Measurements from ENCODE around the gene CLN6. TPM values are rescaled to one million over a fixed set of nuclear protein-coding genes. Genes with fewer than 3 reads are reported as not detected.

CLN6 gene
- total RNA-seq, 1 donor from 2014 or later, result 29.0 TPM

DNA sequence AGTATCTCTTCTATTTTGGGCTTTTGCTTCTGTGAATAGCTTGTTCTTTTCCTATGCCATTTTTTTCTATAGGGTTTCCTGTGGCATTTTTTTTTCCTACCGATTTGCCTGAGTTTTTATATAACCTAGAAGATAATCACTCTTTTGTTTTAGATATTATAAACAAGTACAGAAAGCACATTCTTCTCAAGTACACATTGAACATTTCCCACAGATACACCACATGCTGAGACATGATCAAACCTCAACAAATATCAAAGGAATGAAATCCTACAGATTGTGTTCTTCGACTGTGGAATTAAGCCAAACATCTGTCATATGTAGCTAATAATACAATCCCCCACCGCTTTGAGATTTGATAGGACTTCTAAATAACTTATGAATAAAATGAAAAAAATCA lies 38.9 kb upstream of the CLN6 start:
- DNase-seq (ENCODE audit: low read depth), result no peak
- H3K27me3 ChIP-seq (ENCODE audit: control insufficient read depth, insufficient read depth, low read length), result no peaks in the 10 kb centered on the region
- no peaks in the 10 kb centered on the region for H3K36me3 ChIP-seq (ENCODE audit: control insufficient read depth, insufficient read depth, low read length)
- no peak for TF ChIP-seq CTCF (IDR thresholded peaks at IDR 0.05; ENCODE audit: insufficient read depth, low read length, poor library complexity, severe bottlenecking)
- H3K4me3 ChIP-seq (ENCODE audit: low read depth, low read length), result no peak overlapping the region

DNA sequence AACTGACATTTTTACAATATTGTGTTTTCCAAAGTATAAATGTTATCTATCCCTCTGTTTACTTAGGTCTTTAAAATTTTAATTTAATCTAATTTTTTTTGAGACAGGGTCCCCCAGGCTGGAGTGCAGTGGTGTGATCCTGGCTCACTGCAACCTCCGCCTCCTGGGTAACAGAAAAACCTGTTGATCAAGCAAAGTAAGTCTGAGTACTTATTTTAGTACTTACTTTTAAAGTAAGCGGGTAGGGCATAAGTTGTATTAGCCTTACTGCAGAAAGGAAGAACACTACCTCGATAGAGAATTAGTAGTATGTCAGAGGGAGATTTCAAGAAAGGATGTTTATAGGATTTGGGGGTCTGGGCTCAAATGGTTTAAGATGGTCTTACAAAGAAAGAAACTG lies 36.1 kb upstream of the CLN6 start:
- H3K27me3 ChIP-seq (ENCODE audit: control insufficient read depth, insufficient read depth, low read length), result no peaks in the 10 kb centered on the region
- H3K4me3 ChIP-seq (ENCODE audit: low read depth, low read length), result no peak overlapping the region
- DNase-seq (ENCODE audit: low read depth), result no peak
- H3K36me3 ChIP-seq (ENCODE audit: control insufficient read depth, insufficient read depth, low read length), result no peaks in the 10 kb centered on the region
- no peak for TF ChIP-seq CTCF (IDR thresholded peaks at IDR 0.05; ENCODE audit: insufficient read depth, low read length, poor library complexity, severe bottlenecking)

- H3K4me3 ChIP-seq (ENCODE audit: low read depth, low read length), result no peak overlapping the region
- no peak for TF ChIP-seq CTCF (IDR thresholded peaks at IDR 0.05; ENCODE audit: insufficient read depth, low read length, poor library complexity, severe bottlenecking)
- no peak for DNase-seq (ENCODE audit: low read depth)
- no peaks in the 10 kb centered on the region for H3K27me3 ChIP-seq (ENCODE audit: control insufficient read depth, insufficient read depth, low read length)
- H3K36me3 ChIP-seq (ENCODE audit: control insufficient read depth, insufficient read depth, low read length), result no peaks in the 10 kb centered on the region
Observed at GRCh38 chr15:68265081-68265480, 35.6 kb upstream of the CLN6 start.

GRCh38 chr15:68264282-68264681 lies 34.8 kb upstream of the CLN6 start:
- no peak for TF ChIP-seq CTCF (IDR thresholded peaks at IDR 0.05; ENCODE audit: insufficient read depth, low read length, poor library complexity, severe bottlenecking)

GRCh38 chr15:68262514-68263356 lies 33.2 kb upstream of the CLN6 start:
- no peak for TF ChIP-seq CTCF (IDR thresholded peaks at IDR 0.05; ENCODE audit: insufficient read depth, low read length, poor library complexity, severe bottlenecking)

More at GRCh38 chr15:68264282-68264681, 34.8 kb upstream of the CLN6 start:
- H3K4me3 ChIP-seq (ENCODE audit: low read depth, low read length), result no peak overlapping the region
- H3K36me3 ChIP-seq (ENCODE audit: control insufficient read depth, insufficient read depth, low read length), result no peaks in the 10 kb centered on the region
- DNase-seq (ENCODE audit: low read depth), result no peak
- no peaks in the 10 kb centered on the region for H3K27me3 ChIP-seq (ENCODE audit: control insufficient read depth, insufficient read depth, low read length)

DNA sequence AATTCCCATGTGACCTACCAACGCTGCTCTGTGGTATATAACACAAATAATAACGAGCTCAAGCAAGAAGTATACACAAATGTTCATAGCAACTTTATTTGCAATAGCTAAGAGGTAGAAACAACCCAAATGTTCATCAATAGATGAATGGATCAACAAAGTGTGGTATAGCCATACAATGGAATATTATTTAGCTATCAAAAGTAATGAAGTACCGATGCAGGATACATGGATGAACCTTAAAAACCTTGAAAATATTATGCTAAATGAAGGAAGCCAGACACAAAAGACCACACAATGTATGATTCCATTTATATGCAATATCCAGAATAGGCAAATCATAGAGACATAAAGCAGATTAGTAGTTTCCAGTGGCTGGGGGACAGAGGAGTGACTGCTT lies 32.5 kb upstream of the CLN6 start:
- no peak for TF ChIP-seq CTCF (IDR thresholded peaks at IDR 0.05; ENCODE audit: insufficient read depth, low read length, poor library complexity, severe bottlenecking)
- no peaks in the 10 kb centered on the region for H3K36me3 ChIP-seq (ENCODE audit: control insufficient read depth, insufficient read depth, low read length)
- H3K4me3 ChIP-seq (ENCODE audit: low read depth, low read length), result no peak overlapping the region
- no peak for DNase-seq (ENCODE audit: low read depth)
- H3K27me3 ChIP-seq (ENCODE audit: control insufficient read depth, insufficient read depth, low read length), result no peaks in the 10 kb centered on the region

More at GRCh38 chr15:68262514-68263356, 33.2 kb upstream of the CLN6 start:
- no peaks in the 10 kb centered on the region for H3K36me3 ChIP-seq (ENCODE audit: control insufficient read depth, insufficient read depth, low read length)
- H3K27me3 ChIP-seq (ENCODE audit: control insufficient read depth, insufficient read depth, low read length), result no peaks in the 10 kb centered on the region
- no peak overlapping the region for H3K4me3 ChIP-seq (ENCODE audit: low read depth, low read length)
- DNase-seq (ENCODE audit: low read depth), result no peak
